ENCODE data around the gene SEC14L5.

GRCh38 chr16:5031601-5032000 lies 73.5 kb downstream of the SEC14L5 start:
- TF ChIP-seq POLR2A (IDR thresholded peaks at IDR 0.05; ENCODE audit: low read depth, low read length) (no peak), RAD21 (IDR thresholded peaks at IDR 0.05; ENCODE audit: low read length) (no peak), MXI1 (IDR thresholded peaks at IDR 0.05; ENCODE audit: borderline replicate concordance, low read depth, low read length) (no peak), MAZ (IDR thresholded peaks at IDR 0.05; ENCODE audit: borderline replicate concordance, low read depth, low read length) (no peak), RFX5 (IDR thresholded peaks at IDR 0.05; ENCODE audit: low read depth, low read length) (no peak)
- TF ChIP-seq, protein P1, sequence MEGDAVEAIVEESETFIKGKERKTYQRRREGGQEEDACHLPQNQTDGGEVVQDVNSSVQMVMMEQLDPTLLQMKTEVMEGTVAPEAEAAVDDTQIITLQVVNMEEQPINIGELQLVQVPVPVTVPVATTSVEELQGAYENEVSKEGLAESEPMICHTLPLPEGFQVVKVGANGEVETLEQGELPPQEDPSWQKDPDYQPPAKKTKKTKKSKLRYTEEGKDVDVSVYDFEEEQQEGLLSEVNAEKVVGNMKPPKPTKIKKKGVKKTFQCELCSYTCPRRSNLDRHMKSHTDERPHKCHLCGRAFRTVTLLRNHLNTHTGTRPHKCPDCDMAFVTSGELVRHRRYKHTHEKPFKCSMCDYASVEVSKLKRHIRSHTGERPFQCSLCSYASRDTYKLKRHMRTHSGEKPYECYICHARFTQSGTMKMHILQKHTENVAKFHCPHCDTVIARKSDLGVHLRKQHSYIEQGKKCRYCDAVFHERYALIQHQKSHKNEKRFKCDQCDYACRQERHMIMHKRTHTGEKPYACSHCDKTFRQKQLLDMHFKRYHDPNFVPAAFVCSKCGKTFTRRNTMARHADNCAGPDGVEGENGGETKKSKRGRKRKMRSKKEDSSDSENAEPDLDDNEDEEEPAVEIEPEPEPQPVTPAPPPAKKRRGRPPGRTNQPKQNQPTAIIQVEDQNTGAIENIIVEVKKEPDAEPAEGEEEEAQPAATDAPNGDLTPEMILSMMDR (conservative IDR thresholded peaks at IDR 0.05; ENCODE audit: low read depth, low read length) = no peak
- TF ChIP-seq, protein P2, sequence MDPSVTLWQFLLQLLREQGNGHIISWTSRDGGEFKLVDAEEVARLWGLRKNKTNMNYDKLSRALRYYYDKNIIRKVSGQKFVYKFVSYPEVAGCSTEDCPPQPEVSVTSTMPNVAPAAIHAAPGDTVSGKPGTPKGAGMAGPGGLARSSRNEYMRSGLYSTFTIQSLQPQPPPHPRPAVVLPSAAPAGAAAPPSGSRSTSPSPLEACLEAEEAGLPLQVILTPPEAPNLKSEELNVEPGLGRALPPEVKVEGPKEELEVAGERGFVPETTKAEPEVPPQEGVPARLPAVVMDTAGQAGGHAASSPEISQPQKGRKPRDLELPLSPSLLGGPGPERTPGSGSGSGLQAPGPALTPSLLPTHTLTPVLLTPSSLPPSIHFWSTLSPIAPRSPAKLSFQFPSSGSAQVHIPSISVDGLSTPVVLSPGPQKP (IDR thresholded peaks at IDR 0.05; ENCODE audit: borderline replicate concordance, low read depth, low read length) = no peak
